ENCODE data around the gene DACH2. TPM values are rescaled to one million over a fixed set of nuclear protein-coding genes. Genes with fewer than 3 reads are reported as not detected.

The DACH2 gene
- total RNA-seq, 1 donor from 2014 or later: not detected

DNA sequence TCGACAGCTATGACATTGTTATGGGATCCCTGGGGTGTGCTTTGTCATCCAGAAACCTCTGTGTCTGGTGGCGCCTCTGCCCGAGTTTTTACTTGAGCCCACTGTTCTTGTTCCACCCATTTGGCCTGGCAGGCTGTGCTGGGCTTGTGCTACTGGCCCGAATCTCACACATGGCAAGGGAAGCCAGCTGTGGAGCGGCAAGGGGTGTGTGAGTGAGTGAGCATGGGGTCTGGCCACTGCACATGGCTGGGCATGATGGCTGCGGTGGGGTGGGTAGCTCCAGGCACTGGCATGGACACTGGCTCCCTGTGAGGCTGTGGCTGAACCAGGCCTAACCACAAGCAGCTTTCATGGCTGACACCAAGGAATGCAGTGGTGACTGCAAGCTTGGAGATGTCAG lies 89.2 kb downstream of the DACH2 start:
- Mint-ChIP-seq H3K4me1 (ENCODE audit: low read depth) (no peaks in the 10 kb centered on the region), H3K4me3 (ENCODE audit: unreplicated experiment) (no peak overlapping the region), H3K27ac (ENCODE audit: unreplicated experiment) (no peak overlapping the region), H3K9me3 (ENCODE audit: low read depth) (peaks cover 20% of the 10 kb centered on the region), H3K27me3 (ENCODE audit: low read depth) (no peaks in the 10 kb centered on the region), H3K36me3 (ENCODE audit: low read depth) (no peaks in the 10 kb centered on the region)
- no peak for DNase-seq (ENCODE audit: low spot score)
- no peak for TF ChIP-seq CTCF (IDR thresholded peaks at IDR 0.05)

DNA sequence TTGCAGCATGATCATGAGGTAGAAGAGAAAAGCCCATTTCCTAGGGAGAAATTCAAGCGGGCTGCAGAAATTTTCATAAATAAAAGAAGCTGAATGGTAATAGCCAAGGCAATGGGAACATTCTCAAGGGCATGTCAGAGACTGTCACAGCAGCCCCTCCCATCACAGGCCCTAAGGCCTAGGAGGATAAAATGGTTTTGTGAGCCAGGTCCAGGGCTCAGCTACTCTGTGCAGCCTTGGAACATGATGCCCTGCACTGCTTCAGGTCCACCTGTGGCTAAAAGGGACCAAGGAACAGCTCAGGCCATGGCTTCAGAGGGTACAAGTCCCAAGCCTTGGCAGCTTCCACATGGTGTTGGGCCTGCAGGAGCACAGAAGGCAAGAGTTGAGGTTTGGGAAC lies 93.3 kb downstream of the DACH2 start:
- H3K9me3 Mint-ChIP-seq (ENCODE audit: low read depth): peaks cover 7% of the 10 kb centered on the region
- H3K4me3 Mint-ChIP-seq (ENCODE audit: unreplicated experiment): no peak overlapping the region
- H3K27me3 Mint-ChIP-seq (ENCODE audit: low read depth): no peaks in the 10 kb centered on the region
- no peak for TF ChIP-seq CTCF (IDR thresholded peaks at IDR 0.05)
- H3K27ac Mint-ChIP-seq (ENCODE audit: unreplicated experiment): no peak overlapping the region
- DNase-seq (ENCODE audit: low spot score): no peak
- no peaks in the 10 kb centered on the region for H3K4me1 Mint-ChIP-seq (ENCODE audit: low read depth)
- no peaks in the 10 kb centered on the region for H3K36me3 Mint-ChIP-seq (ENCODE audit: low read depth)

DNA sequence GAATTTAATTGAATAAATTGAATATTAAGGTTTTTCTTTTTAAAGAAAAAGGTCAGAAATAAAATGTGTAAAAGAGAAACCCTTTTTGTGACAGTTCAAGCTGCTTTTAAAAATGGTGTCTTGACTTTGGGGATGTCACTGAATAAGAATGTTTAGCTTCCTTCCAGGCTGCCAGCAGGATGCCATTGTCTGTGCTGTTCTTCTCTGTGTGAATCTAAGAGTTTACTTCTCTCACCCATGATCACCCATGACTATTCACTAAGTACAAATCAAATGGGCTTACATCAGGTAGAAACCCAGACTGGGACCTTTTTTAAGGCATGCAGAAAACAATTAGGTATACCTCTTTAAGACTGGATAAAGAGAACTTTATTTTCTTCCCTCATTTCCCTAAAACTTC lies 115.3 kb downstream of the DACH2 start:
- H3K27ac Mint-ChIP-seq (ENCODE audit: unreplicated experiment): no peak overlapping the region
- no peaks in the 10 kb centered on the region for H3K9me3 Mint-ChIP-seq (ENCODE audit: low read depth)
- no peaks in the 10 kb centered on the region for H3K36me3 Mint-ChIP-seq (ENCODE audit: low read depth)
- TF ChIP-seq CTCF (IDR thresholded peaks at IDR 0.05): no peak
- no peak overlapping the region for H3K4me3 Mint-ChIP-seq (ENCODE audit: unreplicated experiment)
- DNase-seq (ENCODE audit: low spot score): no peak
- H3K4me1 Mint-ChIP-seq (ENCODE audit: low read depth): no peaks in the 10 kb centered on the region
- H3K27me3 Mint-ChIP-seq (ENCODE audit: low read depth): peaks cover 3% of the 10 kb centered on the region

- no peak overlapping the region for H3K27ac Mint-ChIP-seq (ENCODE audit: unreplicated experiment)
- no peaks in the 10 kb centered on the region for H3K36me3 Mint-ChIP-seq (ENCODE audit: low read depth)
- no peak for TF ChIP-seq CTCF (IDR thresholded peaks at IDR 0.05)
- H3K4me3 Mint-ChIP-seq (ENCODE audit: unreplicated experiment): no peak overlapping the region
- no peaks in the 10 kb centered on the region for H3K27me3 Mint-ChIP-seq (ENCODE audit: low read depth)
- no peak for DNase-seq (ENCODE audit: low spot score)
- H3K4me1 Mint-ChIP-seq (ENCODE audit: low read depth): no peaks in the 10 kb centered on the region
- H3K9me3 Mint-ChIP-seq (ENCODE audit: low read depth): peaks cover 15% of the 10 kb centered on the region
Observed at GRCh38 chrX:86295293-86295692, 147.0 kb downstream of the DACH2 start.

DNA sequence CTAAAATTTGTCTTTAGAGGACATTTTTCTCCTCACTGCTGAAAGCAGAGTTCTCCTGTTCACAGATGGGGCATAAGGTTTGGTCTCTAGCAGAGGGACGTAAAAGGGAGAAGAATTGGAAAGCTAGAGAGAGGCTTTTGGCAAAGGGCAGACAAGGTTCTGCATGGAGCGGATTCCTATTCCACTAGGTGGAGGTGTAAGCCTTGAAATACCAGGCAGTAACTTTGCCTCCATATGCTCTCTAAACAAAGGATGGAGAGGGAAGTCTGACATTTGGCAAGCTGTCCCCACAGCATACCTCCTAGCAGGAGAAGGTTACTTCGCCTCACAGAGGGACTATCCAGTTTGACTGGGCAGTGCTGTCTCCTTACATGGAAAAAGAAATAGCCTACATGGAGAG lies 174.7 kb downstream of the DACH2 start:
- DNase-seq (ENCODE audit: low spot score): no peak
- Mint-ChIP-seq H3K27me3 (ENCODE audit: low read depth) (no peaks in the 10 kb centered on the region), H3K27ac (ENCODE audit: unreplicated experiment) (no peak overlapping the region), H3K4me1 (ENCODE audit: low read depth) (no peaks in the 10 kb centered on the region), H3K9me3 (ENCODE audit: low read depth) (peaks cover 33% of the 10 kb centered on the region), H3K4me3 (ENCODE audit: unreplicated experiment) (no peak overlapping the region), H3K36me3 (ENCODE audit: low read depth) (no peaks in the 10 kb centered on the region)
- no peak for TF ChIP-seq CTCF (IDR thresholded peaks at IDR 0.05)
